Body of pancreas (tissue), 4 donors: Measurements from ENCODE around the gene MAP4K4. TPM values are rescaled to one million over a fixed set of nuclear protein-coding genes. Genes with fewer than 3 reads are reported as not detected.

Source experiments
- ATAC-seq: fragments of 150-250 bp; one replicate; pipeline ENCODE4 v1.9.1; 2016
- DNase-seq, 4 donors: peaks; one replicate each; pipeline ENCODE4 v3.0.0-alpha.2; 2019
- H3K27ac ChIP-seq, 4 donors: fragments of 200-600 bp; sonication (generic); 1 replicate in 3 of 4; 2 replicates in 1 of 4; pipeline versions ENCODE4 v1.5.1 to v1.6.1; 2016 to 2019; ENCODE audit warnings: mild to moderate bottlenecking in 1 of 4, mixed read lengths in 1 of 4, moderate library complexity in 1 of 4
- H3K27me3 ChIP-seq, 2 donors: fragments of 200-600 bp; sonication (generic); one replicate each; pipeline ENCODE4 v1.6.0; 2016; ENCODE audit warnings: mild to moderate bottlenecking in 1 of 2
- H3K36me3 ChIP-seq, 2 donors: fragments of 200-600 bp; sonication (generic); replicated peaks in 1 of 2; 2 replicates each; pipeline ENCODE4 v1.5.1; 2016; ENCODE audit warnings: low read depth in 2 of 2; ENCODE audit not compliant: insufficient read depth in 1 of 2
- H3K4me1 ChIP-seq: fragments of 200-600 bp; sonication (generic); one replicate; pipeline ENCODE4 v1.6.0; 2016
- H3K4me3 ChIP-seq, 2 donors: fragments of 200-600 bp; sonication (generic); 1 replicate in 1 of 2; 2 replicates in 1 of 2; pipeline ENCODE4 v1.5.1; 2016 to 2019
- H3K9me3 ChIP-seq, 3 donors: fragments of 200-600 bp; sonication (generic); 1 replicate in 2 of 3; 2 replicates in 1 of 3; pipeline ENCODE4 v1.5.1; 2016
- CTCF ChIP-seq, 7 experiments: fragments of 450-650 bp in 4 of 7; fragments of 200-600 bp in 3 of 7; sonication (generic) in 3 of 7; IDR thresholded peaks; one replicate each; pipeline ENCODE4 v1.5.1; 2016 to 2019; ENCODE audit warnings: antibody characterized with exemption in 7 of 7
- POLR2A ChIP-seq, 3 donors: fragments of 450-650 bp; IDR thresholded peaks; one replicate each; pipeline ENCODE4 v1.6.1; 2016; ENCODE audit warnings: antibody characterized with exemption in 3 of 3, mild to moderate bottlenecking in 2 of 3
- WGBS, 2 donors: methylation state at CpG; one replicate each; pipeline ENCODE4 v1.1.5; 2017; 5-methylcytosine and 5-hydroxymethylcytosine counted together
- intact Hi-C: fragments of 100-400 bp; cut with DNase I; formaldehyde crosslinking; loops from one replicate; pipeline ENCODE4 v1.15.1; 2023
- total RNA-seq, 2 donors: library from RNA; depleted of rRNA; stranded (reverse); fragments of >200 nt; gene quantifications; one replicate each; pipeline ENCODE4 v1.1.0, GENCODE V29; 2016

MAP4K4 gene
- total RNA-seq, 2 donors from 2014 or later: 22.1 to 25.1 TPM

DNA sequence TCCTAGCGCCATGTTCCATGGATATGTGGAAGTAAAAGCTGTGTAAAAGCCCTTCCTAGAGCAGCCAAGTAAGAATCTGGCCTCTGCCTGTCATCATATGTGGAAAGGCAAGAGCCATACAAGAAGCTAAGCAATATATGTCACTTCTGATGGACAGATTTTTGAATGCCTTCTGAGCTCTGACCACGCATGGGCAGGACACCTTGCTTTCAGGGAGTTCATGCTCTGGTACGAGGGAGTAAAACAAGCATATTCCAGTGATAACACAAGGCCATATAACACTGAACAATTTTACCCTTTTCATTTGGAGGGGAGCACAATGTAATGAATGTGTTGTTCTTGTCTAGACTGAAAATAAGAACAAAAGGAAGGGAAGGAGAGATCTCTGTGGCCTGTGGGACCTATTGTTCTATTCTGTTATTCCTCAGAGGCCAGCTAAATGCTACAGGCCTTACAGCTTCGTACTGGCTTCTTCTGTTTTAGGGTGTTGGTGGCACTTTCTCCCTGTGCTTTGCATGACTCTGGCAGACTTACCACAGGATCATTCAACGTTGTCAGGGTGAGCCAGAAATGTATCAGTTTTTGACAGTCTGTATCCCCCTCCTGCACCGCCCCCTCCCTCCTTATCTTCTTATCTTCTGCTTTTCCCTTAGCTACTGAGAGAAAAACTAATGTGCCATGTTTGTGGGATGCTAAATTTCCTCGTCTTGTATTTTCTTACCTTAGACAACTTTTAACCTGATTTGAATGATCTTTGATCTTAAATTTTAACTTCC lies 99.5 kb downstream of the MAP4K4 start:
- intact Hi-C loops: no loop called here
- H3K36me3 ChIP-seq: no peaks in the 10 kb centered on the region
- 80 to 89% methylated on average over 7 of the region's 7 CpGs for WGBS, 2 donors
- TF ChIP-seq POLR2A (IDR thresholded peaks at IDR 0.05) (no peak), CTCF (IDR thresholded peaks at IDR 0.05) (no peak)
- no peaks in the 10 kb centered on the region for H3K9me3 ChIP-seq
- no peak overlapping the region for H3K4me3 ChIP-seq
- no peak overlapping the region for H3K27ac ChIP-seq
- H3K4me1 ChIP-seq: peaks cover 1% of the 10 kb centered on the region
- H3K27me3 ChIP-seq: no peaks in the 10 kb centered on the region
- ATAC-seq: no peak
- no peak for DNase-seq

DNA sequence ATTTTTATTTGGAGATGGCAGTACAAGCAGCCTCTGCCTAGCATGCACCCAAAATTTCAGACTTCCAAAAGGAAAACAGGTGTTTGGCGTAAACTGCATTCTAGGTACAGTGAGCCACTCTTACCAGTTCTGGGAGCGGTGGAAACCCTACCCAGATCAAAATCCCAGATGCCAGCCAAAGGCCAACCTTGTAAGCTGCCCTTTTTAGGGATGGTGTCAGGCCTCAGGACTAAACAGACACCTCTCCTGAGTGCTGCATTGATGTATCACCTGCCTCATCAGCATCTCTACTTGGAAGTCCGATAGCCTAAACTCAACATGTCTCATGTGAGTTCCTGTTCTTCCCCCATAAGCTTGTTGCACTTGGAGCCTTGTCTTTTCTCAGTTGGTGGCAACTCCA lies 104.0 kb downstream of the MAP4K4 start:
- Histone ChIP-seq H3K4me3 (no peak overlapping the region), H3K27me3 (no peaks in the 10 kb centered on the region), H3K36me3 (no peaks in the 10 kb centered on the region), H3K27ac (no peak overlapping the region), H3K9me3 (no peaks in the 10 kb centered on the region), H3K4me1 (peaks cover 30% of the 10 kb centered on the region)
- intact Hi-C loops: no loop called here
- WGBS, 2 donors: 83 to 100% methylated on average over 2 to 3 of the region's 3 CpGs
- no peak for DNase-seq
- ATAC-seq: no peak
- TF ChIP-seq CTCF (IDR thresholded peaks at IDR 0.05) (no peak), POLR2A (IDR thresholded peaks at IDR 0.05) (no peak)

DNA sequence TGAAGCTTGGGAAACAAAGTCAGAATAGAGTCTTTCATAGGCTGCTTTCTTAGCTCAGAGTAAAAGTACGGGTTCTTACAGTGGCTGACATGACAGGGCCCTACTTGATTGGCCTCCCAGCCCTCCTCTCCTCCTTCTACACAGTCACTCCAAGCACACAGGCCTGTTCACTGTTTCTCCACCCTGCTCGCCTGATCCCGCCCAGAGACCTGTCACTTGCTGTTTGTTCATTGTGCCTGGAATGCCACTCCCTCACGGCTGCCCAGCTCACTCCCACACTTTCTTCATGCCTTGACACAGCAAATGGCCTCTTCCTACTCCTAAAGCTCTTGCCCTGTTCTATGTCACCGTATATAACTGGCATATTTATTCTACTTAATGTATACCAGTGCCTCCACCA lies 104.8 kb downstream of the MAP4K4 start:
- peaks cover 36% of the 10 kb centered on the region for H3K4me1 ChIP-seq
- WGBS, 2 donors: 30 to 34% methylated on average over 5 of the region's 5 CpGs

DNA sequence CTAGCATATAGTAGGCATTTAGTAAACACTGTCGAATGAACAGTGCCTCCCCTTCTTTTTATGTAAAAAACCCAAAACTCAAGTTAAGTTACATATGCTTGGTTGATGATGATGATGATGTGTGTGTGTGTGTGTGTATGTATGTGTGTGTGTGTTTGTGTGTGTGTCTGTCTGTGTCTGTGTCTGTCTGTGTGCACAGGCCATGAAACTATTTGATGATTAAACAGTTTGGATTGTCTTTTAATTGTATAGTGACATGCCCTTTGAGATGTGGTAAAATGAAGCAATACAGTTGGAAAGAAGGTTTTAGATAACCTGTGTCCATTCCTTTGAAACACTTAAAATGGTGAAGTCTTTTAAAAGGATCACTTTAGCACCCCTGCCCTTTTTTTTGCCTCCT lies 105.6 kb downstream of the MAP4K4 start:
- ATAC-seq (no peak), DNase-seq (no peak)
- H3K36me3 ChIP-seq: no peaks in the 10 kb centered on the region
- WGBS, 2 donors: 91 to 92% methylated on average over 1 of the region's 1 CpG
- H3K27me3 ChIP-seq: no peaks in the 10 kb centered on the region
- no peak overlapping the region for H3K4me3 ChIP-seq
- no peak overlapping the region for H3K27ac ChIP-seq
- TF ChIP-seq POLR2A (IDR thresholded peaks at IDR 0.05): no peak
- no peak for TF ChIP-seq CTCF (IDR thresholded peaks at IDR 0.05)
- intact Hi-C loops: no loop called here
- H3K4me1 ChIP-seq: peaks cover 38% of the 10 kb centered on the region
- H3K9me3 ChIP-seq: no peaks in the 10 kb centered on the region

More for the DNA sequence above, 104.8 kb downstream of the MAP4K4 start:
- DNase-seq (peak; percentile 61 to 71 (median 64)), ATAC-seq (peak; percentile 82)
- Histone ChIP-seq H3K9me3 (no peaks in the 10 kb centered on the region), H3K4me3 (no peak overlapping the region), H3K27me3 (no peaks in the 10 kb centered on the region), H3K27ac (no peak overlapping the region), H3K36me3 (no peaks in the 10 kb centered on the region)
- TF ChIP-seq CTCF (IDR thresholded peaks at IDR 0.05): no peak
- no peak for TF ChIP-seq POLR2A (IDR thresholded peaks at IDR 0.05)
- intact Hi-C loops: no loop called here
